Stimulated activated CD4-positive, alpha-beta T cell treated with anti-CD3 and anti-CD28 coated beads, TNF-alpha, amount 100 ng/mL, for 1 hour (primary cell): ENCODE results near the gene ETF1.
"Not testable (repeated sequence)": the region's sequence is repeated elsewhere in the genome, so short reads cannot be mapped to it uniquely, and the experiment has no call there.

Experiments
- DNase-seq, 3 donors: peaks; one replicate each; pipeline ENCODE4 v3.0.0-alpha.2; 2020; ENCODE audit warnings: low read depth in 3 of 3, low spot score in 1 of 3

Gene ETF1

GRCh38 chr5:138491669-138492559, 51.1 kb downstream of the ETF1 start:
- DNase-seq, result peak; percentile 62 to 76 (median 73)

- no peak for DNase-seq
Observed at GRCh38 chr5:138491284-138491648, 51.8 kb downstream of the ETF1 start.

- no peak for DNase-seq
Observed at GRCh38 chr5:138490648-138491283, 52.3 kb downstream of the ETF1 start.

GRCh38 chr5:138489683-138490061, 53.4 kb downstream of the ETF1 start:
- DNase-seq, result no peak

- no peak for DNase-seq
Observed at GRCh38 chr5:138488481-138488945, 54.5 kb downstream of the ETF1 start.

GRCh38 chr5:138482638-138483037, 60.4 kb downstream of the ETF1 start:
- DNase-seq, result no peak

- DNase-seq, result no peak
Observed at GRCh38 chr5:138476918-138477317, 66.1 kb downstream of the ETF1 start.

- not testable (repeated sequence) for DNase-seq
Observed at GRCh38 chr5:138473151-138473550, 69.9 kb downstream of the ETF1 start.

GRCh38 chr5:138472353-138472752, 70.7 kb downstream of the ETF1 start:
- DNase-seq, result no peak

GRCh38 chr5:138471052-138471361, 72.0 kb downstream of the ETF1 start:
- DNase-seq, result no peak

- DNase-seq, result peak in 1 of 3 donors; percentile 22
Observed at GRCh38 chr5:138470322-138471051, 72.5 kb downstream of the ETF1 start.

- peak in 2 of 3 donors; percentile 57 to 79 for DNase-seq
Observed at GRCh38 chr5:138469540-138470321, 73.3 kb downstream of the ETF1 start.

GRCh38 chr5:138468966-138469539, 74.0 kb downstream of the ETF1 start:
- DNase-seq, result no peak

- DNase-seq, result peak in 1 of 3 donors; percentile 47
Observed at GRCh38 chr5:138468133-138468965, 74.7 kb downstream of the ETF1 start.

GRCh38 chr5:138467711-138468132, 75.3 kb downstream of the ETF1 start:
- peak in 1 of 3 donors; percentile 53 for DNase-seq

- peak in 2 of 3 donors; percentile 19 to 53 for DNase-seq
Observed at GRCh38 chr5:138466900-138467710, 75.9 kb downstream of the ETF1 start.

GRCh38 chr5:138466125-138466899, 76.7 kb downstream of the ETF1 start:
- DNase-seq, result peak in 2 of 3 donors; percentile 14 to 39
